ACC112 (cell line): ENCODE data around the gene PRELP.

Source experiments
- H2AFZ ChIP-seq: fragments of 200-600 bp; sonication (generic); one replicate; pipeline ENCODE4 v1.6.0; 2017; ENCODE audit warnings: antibody characterized with exemption, low read length; ENCODE audit not compliant: unreplicated experiment
- H3K27ac ChIP-seq: fragments of 200-600 bp; sonication (generic); 2 replicates; pipeline ENCODE4 v1.5.1; 2014; ENCODE audit warnings: low read depth, mild to moderate bottlenecking, antibody characterized with exemption, low read length, moderate library complexity
- H3K27me3 ChIP-seq: fragments of 200-600 bp; sonication (generic); 2 replicates; pipeline ENCODE4 v1.6.1; 2014; ENCODE audit warnings: mild to moderate bottlenecking, antibody characterized with exemption, low read length, moderate library complexity, mixed read lengths; ENCODE audit not compliant: insufficient read depth
- H3K36me3 ChIP-seq: fragments of 200-600 bp; sonication (generic); 2 replicates; pipeline ENCODE4 v1.6.1; 2016; ENCODE audit warnings: mild to moderate bottlenecking, antibody characterized with exemption, low read length, moderate library complexity, mixed read lengths; ENCODE audit not compliant: insufficient read depth
- H3K4me1 ChIP-seq: fragments of 200-600 bp; sonication (generic); one replicate; pipeline ENCODE4 v1.6.1; 2016; ENCODE audit warnings: low read length, mixed read lengths; ENCODE audit not compliant: insufficient read depth, unreplicated experiment, control insufficient read depth
- H3K4me3 ChIP-seq: fragments of 200-600 bp; sonication (generic); 2 replicates; pipeline ENCODE4 v1.5.1; 2014; ENCODE audit warnings: mild to moderate bottlenecking, low read depth, low read length
- H3K79me2 ChIP-seq: fragments of 200-600 bp; sonication (generic); one replicate; pipeline ENCODE4 v1.6.0; 2016; ENCODE audit warnings: low read length; ENCODE audit not compliant: control insufficient read depth, unreplicated experiment, insufficient read depth

PRELP gene

DNA sequence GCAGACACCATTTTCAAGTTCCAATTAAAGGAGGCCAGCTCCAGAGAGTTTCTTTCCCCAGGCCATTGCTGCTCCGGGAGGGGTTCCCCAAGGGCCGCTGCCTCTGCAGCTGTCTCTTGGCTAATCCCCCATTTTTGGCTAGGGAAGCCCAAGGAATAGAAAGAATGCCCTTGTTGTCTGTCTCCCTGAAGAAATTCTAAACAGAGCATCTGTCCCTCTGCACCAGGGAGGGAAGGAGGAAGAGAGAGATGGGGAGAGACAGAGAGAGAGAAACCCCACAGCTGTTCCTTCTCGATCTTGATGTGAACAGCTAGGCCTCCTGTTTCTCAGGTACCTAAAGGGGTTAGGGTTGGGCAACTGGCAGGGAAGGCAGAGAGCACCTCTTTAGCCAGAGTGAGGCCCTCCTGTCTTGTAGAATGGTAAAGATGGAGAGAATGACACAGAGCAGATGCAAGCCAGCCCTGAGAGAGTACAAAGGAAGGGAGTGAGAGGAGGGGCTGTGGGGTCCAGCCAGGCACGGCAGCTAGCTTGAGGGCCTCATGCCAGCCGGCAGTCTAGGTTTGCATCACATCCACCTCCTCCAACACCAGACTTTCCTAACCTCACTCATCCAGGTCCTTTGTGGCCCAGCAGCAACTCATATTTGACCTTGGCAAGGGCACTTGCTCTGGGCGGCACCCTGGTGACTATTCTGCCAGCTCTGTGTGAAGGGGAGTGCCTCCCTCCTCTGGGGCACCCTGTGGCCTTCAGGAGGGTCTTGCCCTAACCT is 31.4 kb downstream of the PRELP start:
- peaks cover 35% of the 10 kb centered on the region for H3K4me1 ChIP-seq
- H3K27me3 ChIP-seq: no peaks in the 10 kb centered on the region
- H3K36me3 ChIP-seq: no peaks in the 10 kb centered on the region
- H3K79me2 ChIP-seq: no peaks in the 10 kb centered on the region
- H3K4me3 ChIP-seq: no peak overlapping the region
- H3K27ac ChIP-seq: no peak overlapping the region
- H2AFZ ChIP-seq: peak overlapping the region; percentile 7

- Histone ChIP-seq H3K4me3 (no peak overlapping the region), H2AFZ (peak overlapping the region; percentile 40), H3K79me2 (no peaks in the 10 kb centered on the region), H3K27ac (no peak overlapping the region; the same call in 1 of the 2 replicates), H3K4me1 (peaks cover 41% of the 10 kb centered on the region), H3K36me3 (no peaks in the 10 kb centered on the region), H3K27me3 (no peaks in the 10 kb centered on the region)
Measured at GRCh38 chr1:203507759-203508158, 32.2 kb downstream of the PRELP start.

GRCh38 chr1:203508463-203509073 is 33.0 kb downstream of the PRELP start:
- H3K4me3 ChIP-seq: no peak overlapping the region
- no peaks in the 10 kb centered on the region for H3K27me3 ChIP-seq
- H3K79me2 ChIP-seq: no peaks in the 10 kb centered on the region
- H3K4me1 ChIP-seq: peaks cover 48% of the 10 kb centered on the region
- H3K36me3 ChIP-seq: no peaks in the 10 kb centered on the region
- no peak overlapping the region for H3K27ac ChIP-seq
- no peak overlapping the region for H2AFZ ChIP-seq

- Histone ChIP-seq H2AFZ (no peak overlapping the region), H3K27ac (no peak overlapping the region), H3K79me2 (no peaks in the 10 kb centered on the region), H3K4me1 (peaks cover 54% of the 10 kb centered on the region), H3K27me3 (no peaks in the 10 kb centered on the region), H3K36me3 (no peaks in the 10 kb centered on the region), H3K4me3 (no peak overlapping the region)
Measured at GRCh38 chr1:203509135-203509534, 33.5 kb downstream of the PRELP start.

- Histone ChIP-seq H3K79me2 (no peaks in the 10 kb centered on the region), H3K27me3 (no peaks in the 10 kb centered on the region), H2AFZ (no peak overlapping the region), H3K4me3 (no peak overlapping the region), H3K27ac (peak overlapping the region; percentile 91; the same call in 1 of the 2 replicates), H3K36me3 (no peaks in the 10 kb centered on the region), H3K4me1 (peaks cover 54% of the 10 kb centered on the region)
Measured at GRCh38 chr1:203511513-203511912, 35.9 kb downstream of the PRELP start.

- Histone ChIP-seq H3K79me2 (no peaks in the 10 kb centered on the region), H3K27ac (peak overlapping the region; percentile 91), H3K27me3 (no peaks in the 10 kb centered on the region), H2AFZ (no peak overlapping the region), H3K4me3 (no peak overlapping the region), H3K4me1 (peaks cover 52% of the 10 kb centered on the region), H3K36me3 (no peaks in the 10 kb centered on the region)
Measured at GRCh38 chr1:203511930-203512329, 36.3 kb downstream of the PRELP start.

DNA sequence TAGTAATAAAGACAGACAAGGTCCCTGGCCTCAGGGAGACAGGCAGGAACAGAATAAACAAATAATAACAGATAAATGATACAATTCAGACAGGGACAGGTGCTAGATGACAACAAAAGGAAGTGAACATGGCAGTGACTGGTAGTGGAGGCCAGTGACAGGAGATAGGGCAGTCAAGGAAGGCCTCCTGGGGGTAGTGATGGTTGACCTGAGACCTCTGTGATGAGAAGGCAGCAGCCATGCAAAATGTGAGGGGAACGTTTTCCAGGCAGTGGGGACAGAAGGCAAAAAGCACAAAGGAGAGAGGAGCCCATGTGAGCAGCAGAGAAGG is 36.9 kb downstream of the PRELP start:
- no peaks in the 10 kb centered on the region for H3K27me3 ChIP-seq
- H3K36me3 ChIP-seq: no peaks in the 10 kb centered on the region
- H3K27ac ChIP-seq: peak overlapping the region; percentile 91
- peak overlapping the region; percentile 4 for H2AFZ ChIP-seq
- no peaks in the 10 kb centered on the region for H3K79me2 ChIP-seq
- peak overlapping the region; percentile 24; the same call in 1 of the 2 replicates for H3K4me3 ChIP-seq
- peaks cover 47% of the 10 kb centered on the region for H3K4me1 ChIP-seq

DNA sequence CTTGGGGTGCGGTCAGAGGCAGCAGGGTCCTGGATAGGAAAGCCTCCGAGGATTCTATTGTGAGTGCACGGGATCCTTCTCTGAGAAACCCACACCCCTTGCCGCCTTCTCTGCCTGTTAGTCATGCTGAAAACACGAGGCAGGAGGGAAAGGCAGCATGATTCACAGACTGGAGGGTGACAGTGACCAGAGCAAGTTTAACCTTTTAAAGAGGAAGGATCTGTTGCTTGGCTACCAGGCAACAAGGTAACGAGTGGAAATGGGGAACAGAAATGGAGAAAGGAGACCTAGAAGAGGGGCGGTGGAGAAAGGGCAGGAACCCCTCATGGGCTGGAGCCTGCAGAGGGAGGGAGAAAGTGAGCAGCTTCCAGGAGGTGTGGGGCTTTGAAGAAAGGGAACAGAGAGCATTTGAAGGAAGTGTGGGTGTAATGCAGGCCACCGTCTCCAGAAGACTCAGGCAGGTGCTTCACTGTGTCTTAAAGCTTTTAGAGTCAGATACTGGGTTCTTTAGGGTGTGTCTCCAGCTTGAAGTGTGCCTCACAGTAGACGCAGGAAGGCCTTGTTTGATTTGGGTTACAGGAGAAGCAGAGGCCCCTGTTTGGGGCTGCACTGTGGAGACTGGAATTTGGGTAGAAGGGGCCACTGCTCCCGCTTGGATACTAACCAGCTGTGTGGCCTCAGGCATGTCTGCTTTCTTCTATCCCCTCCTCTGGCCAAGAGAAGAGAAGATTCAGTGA is 37.4 kb downstream of the PRELP start:
- Histone ChIP-seq H3K27ac (peak overlapping the region; percentile 91), H2AFZ (peak overlapping the region; percentile 61), H3K4me3 (peak overlapping the region; percentile 47)

GRCh38 chr1:203513585-203514031 is 38.0 kb downstream of the PRELP start:
- Histone ChIP-seq H3K79me2 (no peaks in the 10 kb centered on the region), H2AFZ (no peak overlapping the region), H3K4me3 (peak overlapping the region; percentile 47), H3K36me3 (no peaks in the 10 kb centered on the region), H3K27ac (peak overlapping the region; percentile 91), H3K4me1 (peaks cover 37% of the 10 kb centered on the region), H3K27me3 (no peaks in the 10 kb centered on the region)

More for the DNA sequence above, 37.4 kb downstream of the PRELP start:
- Histone ChIP-seq H3K4me1 (peaks cover 43% of the 10 kb centered on the region), H3K79me2 (no peaks in the 10 kb centered on the region), H3K27me3 (no peaks in the 10 kb centered on the region), H3K36me3 (no peaks in the 10 kb centered on the region)

DNA sequence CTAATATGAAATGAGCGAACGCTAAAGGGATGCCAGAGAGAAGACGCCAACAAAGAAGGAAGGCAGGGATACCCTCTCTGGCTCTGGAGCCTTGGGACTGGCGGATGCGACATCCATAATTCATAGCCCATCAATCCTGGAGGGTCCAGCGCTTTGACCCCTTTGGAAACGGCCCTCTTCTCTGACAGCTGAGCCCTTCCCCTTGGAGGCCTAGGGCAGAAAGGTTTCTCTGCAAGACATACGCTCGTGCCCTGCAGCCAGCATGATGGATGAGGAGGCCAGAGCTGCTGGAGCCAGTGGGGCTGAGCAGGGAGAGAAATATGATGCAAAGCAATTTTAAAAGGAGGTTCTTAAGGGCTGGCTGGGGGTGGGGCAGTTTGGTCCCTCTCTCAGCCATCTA is 40.6 kb downstream of the PRELP start:
- no peak overlapping the region for H3K27ac ChIP-seq
- no peak overlapping the region for H3K4me3 ChIP-seq
- peaks cover 44% of the 10 kb centered on the region for H3K4me1 ChIP-seq
- no peaks in the 10 kb centered on the region for H3K79me2 ChIP-seq
- no peaks in the 10 kb centered on the region for H3K27me3 ChIP-seq
- H3K36me3 ChIP-seq: no peaks in the 10 kb centered on the region
- no peak overlapping the region for H2AFZ ChIP-seq
